Measurements from ENCODE around the gene PXDN.

GRCh38 chr2:1745171-1746023 lies 1.1 kb upstream of the PXDN start:
- TF ChIP-seq ZNF219 (CRISPR knock-in tag; IDR thresholded peaks at IDR 0.05; ENCODE audit: borderline replicate concordance) = no peak
- TF ChIP-seq CTCF (IDR thresholded peaks at IDR 0.05) = no peak
- no peak for TF ChIP-seq MAX (CRISPR knock-in tag; IDR thresholded peaks at IDR 0.05)
- TF ChIP-seq RELA (CRISPR knock-in tag; IDR thresholded peaks at IDR 0.05; ENCODE audit: borderline replicate concordance) = no peak
- no peak for TF ChIP-seq FOXJ3 (CRISPR knock-in tag; IDR thresholded peaks at IDR 0.05; ENCODE audit: borderline replicate concordance)
- no peak for TF ChIP-seq ZBTB43 (CRISPR knock-in tag; IDR thresholded peaks at IDR 0.05)
- TF ChIP-seq TEAD4 (CRISPR knock-in tag; IDR thresholded peaks at IDR 0.05) = no peak
- TF ChIP-seq HMGA2 (CRISPR knock-in tag; IDR thresholded peaks at IDR 0.05) = no peak
